GM18858 (cell line): ENCODE measurements around the gene MYH7B.

Experiments used
- ATAC-seq: cut with Tn5 transposase; IDR thresholded peaks from one replicate; pipeline ENCODE4 v1.9.1; 2021; ENCODE audit not compliant: unreplicated experiment

The MYH7B gene

GRCh38 chr20:34943808-34944567 is 11.7 kb upstream of the MYH7B start:
- no peak for ATAC-seq

GRCh38 chr20:34945315-34946077 is 10.2 kb upstream of the MYH7B start:
- ATAC-seq = no peak

- no peak for ATAC-seq
These were observed 9.0 kb upstream of the MYH7B start for GRCh38 chr20:34946661-34947060.

GRCh38 chr20:34947336-34947735 is 8.3 kb upstream of the MYH7B start:
- no peak for ATAC-seq

GRCh38 chr20:34948030-34948429 is 7.6 kb upstream of the MYH7B start:
- no peak for ATAC-seq

- no peak for ATAC-seq
These were observed 6.5 kb upstream of the MYH7B start for GRCh38 chr20:34949120-34949519.

GRCh38 chr20:34951252-34951651 is 4.4 kb upstream of the MYH7B start:
- no peak for ATAC-seq

- ATAC-seq = no peak
These were observed 4.0 kb upstream of the MYH7B start for GRCh38 chr20:34951652-34952051.

- no peak for ATAC-seq
These were observed 3.0 kb upstream of the MYH7B start for GRCh38 chr20:34952671-34953070.

GRCh38 chr20:34953960-34954359 is 1.7 kb upstream of the MYH7B start:
- ATAC-seq = no peak

- ATAC-seq = no peak
These were observed 801 bp upstream of the MYH7B start for GRCh38 chr20:34954904-34955230.

- no peak for ATAC-seq
These were observed 382 bp downstream of the MYH7B start for GRCh38 chr20:34956041-34956458.

- no peak for ATAC-seq
These were observed 1.2 kb downstream of the MYH7B start for GRCh38 chr20:34956751-34957472.

GRCh38 chr20:34964486-34964885 is 8.8 kb downstream of the MYH7B start:
- no peak for ATAC-seq

- no peak for ATAC-seq
These were observed 9.4 kb downstream of the MYH7B start for GRCh38 chr20:34965051-34965450.

GRCh38 chr20:34967421-34967820 is 11.8 kb downstream of the MYH7B start:
- ATAC-seq = no peak

- no peak for ATAC-seq
These were observed 12.5 kb downstream of the MYH7B start for GRCh38 chr20:34968042-34968775.

- no peak for ATAC-seq
These were observed 14.6 kb downstream of the MYH7B start for GRCh38 chr20:34970193-34970840.

GRCh38 chr20:34970846-34971560 is 15.3 kb downstream of the MYH7B start:
- ATAC-seq = no peak
